Bone marrow (tissue), 2 donors: ENCODE results near the gene PLD6.

Experiments
- DNase-seq, 2 donors: peaks; one replicate each; lab custom pipeline; 2025; lab: John Stamatoyannopoulos, UW

PLD6 gene

DNA sequence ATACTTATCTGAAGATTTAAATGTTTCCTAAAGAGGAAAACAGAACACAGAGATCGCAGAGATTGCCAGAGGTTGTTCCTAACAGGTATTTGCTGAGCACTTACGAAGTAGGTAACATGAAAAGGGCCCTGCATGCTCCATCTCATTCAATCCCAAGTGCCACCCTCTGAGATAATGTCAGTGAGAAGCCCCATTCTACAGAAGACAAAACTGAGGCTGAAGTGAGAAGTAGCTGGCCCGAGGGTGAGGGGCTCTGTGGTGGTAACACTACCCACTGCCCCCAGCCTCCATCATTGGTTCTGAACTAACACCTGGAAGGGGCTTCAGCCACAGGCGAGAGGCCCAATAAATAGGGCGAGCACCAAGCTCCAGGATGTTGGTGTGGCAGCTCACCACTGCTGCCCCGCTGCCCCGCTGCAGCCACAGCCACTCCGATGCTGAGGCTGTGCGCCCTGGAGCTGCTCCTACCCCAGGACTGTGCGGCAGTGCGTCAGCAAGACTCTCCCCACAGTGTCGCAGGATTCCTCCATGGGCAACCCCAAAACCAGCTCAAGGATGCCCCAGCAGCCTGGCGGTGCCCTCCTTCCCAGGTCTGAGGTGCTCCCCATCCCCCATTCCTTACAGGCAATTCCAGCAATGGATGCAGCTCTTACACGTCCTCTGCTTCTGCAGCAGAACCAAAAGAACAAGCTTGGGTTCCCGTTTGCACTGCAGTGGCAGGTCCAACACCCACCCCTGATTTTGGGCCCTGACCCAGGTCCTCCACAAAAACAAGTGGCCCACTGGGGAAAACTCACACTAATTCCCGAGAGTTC is 20.5 kb upstream of the PLD6 start:
- DNase-seq, result no peak

- no peak for DNase-seq
These were observed 19.8 kb upstream of the PLD6 start for GRCh38 chr17:17225901-17226300.

- no peak for DNase-seq
These were observed 18.0 kb upstream of the PLD6 start for GRCh38 chr17:17224137-17224536.

- DNase-seq, result no peak
These were observed 17.6 kb upstream of the PLD6 start for GRCh38 chr17:17223736-17224135.

- no peak for DNase-seq
These were observed 15.2 kb upstream of the PLD6 start for GRCh38 chr17:17221329-17221728.

GRCh38 chr17:17220529-17220928 is 14.4 kb upstream of the PLD6 start:
- no peak for DNase-seq

DNA sequence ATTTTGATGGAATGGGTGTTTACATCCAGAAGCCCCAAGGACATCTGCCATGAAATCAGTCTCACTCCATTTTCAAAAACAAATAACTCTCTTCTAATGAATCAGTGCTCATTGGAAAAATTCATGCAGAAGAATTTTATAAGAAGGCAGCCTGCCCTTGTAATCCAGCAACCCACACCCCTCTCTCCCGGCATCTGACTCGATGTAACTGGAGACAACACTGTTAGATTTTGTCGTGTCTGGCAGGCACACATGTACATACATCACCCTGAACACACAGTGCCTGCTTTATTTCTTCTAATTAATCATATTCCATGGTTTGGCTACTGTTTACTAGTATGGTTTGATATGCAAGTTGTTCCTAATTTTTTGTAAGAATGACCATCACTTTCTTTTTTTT is 11.9 kb upstream of the PLD6 start:
- no peak for DNase-seq

GRCh38 chr17:17216776-17217175 is 10.6 kb upstream of the PLD6 start:
- no peak for DNase-seq

DNA sequence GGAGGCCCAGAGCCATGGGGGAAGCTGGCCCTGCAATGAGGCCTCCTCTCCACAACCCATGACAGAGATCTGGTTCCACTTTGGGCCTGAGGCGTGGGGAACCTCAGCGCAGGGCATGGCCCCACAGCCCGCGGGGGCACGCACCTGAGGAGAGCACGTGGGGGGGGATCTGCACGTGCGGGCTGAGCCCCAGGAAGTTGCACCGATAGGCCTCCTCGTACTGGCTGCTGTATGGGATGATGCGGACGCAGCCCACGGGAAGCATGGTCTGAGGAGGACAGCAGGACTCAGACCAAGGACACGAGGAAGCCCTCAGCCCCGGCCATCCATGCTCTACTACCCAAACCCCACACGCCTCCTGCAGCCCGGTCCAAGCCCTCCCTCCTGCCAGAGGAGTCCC is 10.1 kb upstream of the PLD6 start:
- no peak for DNase-seq

- no peak for DNase-seq
These were observed 9.4 kb upstream of the PLD6 start for GRCh38 chr17:17215575-17215974.

DNA sequence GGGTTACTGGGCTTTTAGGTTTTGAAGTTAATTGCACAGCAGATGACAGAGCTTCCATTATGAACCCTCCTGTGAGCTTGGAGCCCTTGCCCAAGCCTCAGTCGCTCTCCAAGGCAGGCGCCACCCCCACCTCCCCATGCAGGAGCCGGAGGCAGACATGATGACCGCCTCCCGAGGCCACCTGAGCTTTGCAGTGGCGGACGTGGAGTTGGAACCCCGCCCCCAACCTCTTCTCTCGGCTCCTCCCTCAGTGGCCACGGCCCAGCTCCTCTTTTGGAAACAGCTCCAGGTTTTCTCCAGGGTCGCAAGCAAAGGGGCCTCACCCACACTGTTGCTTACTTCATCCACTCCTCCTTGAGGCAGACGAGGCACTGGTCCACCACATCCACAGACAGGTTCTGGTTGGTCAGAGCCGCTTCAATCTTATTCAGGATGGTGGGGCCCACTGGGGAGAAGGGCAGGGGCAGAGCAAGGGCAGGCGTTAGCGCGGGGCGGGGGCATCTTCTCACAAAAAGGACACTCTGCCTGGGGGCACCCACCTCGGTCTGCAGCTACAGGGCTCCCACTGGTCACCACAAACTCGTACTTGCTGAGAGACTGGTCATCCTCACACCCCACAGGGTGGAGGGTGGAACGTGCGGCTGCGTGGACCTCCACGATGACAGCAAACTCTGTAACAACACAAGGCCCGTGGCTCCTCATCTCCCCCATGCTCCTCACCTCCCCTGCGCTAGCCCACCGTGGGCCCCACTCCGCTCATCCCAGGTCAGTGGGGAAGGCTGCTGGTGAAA is 8.7 kb upstream of the PLD6 start:
- no peak for DNase-seq

DNA sequence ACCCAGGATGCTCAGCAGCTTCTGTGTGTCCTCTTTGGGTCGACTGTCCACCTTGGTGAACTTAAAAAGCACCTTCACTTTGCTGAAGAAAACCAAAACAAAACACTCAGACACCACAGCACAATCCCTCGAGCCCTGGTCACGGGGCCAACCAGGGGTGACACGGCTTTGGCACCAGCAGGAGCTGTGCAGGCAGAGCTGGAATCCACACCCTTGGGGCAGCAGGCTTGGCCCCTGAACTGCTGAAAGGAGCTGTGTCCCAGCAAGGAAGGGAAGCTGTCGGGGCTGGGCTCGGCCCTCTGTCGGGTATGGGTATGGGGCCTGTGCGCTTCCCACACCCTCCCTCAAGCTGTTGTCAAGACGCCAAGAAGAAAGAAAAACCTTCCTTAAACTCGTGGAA is 7.6 kb upstream of the PLD6 start:
- DNase-seq, result no peak

GRCh38 chr17:17207998-17208397 is 1.9 kb upstream of the PLD6 start:
- DNase-seq, result no peak

- no peak for DNase-seq
These were observed 791 bp upstream of the PLD6 start for GRCh38 chr17:17206913-17207335.

DNA sequence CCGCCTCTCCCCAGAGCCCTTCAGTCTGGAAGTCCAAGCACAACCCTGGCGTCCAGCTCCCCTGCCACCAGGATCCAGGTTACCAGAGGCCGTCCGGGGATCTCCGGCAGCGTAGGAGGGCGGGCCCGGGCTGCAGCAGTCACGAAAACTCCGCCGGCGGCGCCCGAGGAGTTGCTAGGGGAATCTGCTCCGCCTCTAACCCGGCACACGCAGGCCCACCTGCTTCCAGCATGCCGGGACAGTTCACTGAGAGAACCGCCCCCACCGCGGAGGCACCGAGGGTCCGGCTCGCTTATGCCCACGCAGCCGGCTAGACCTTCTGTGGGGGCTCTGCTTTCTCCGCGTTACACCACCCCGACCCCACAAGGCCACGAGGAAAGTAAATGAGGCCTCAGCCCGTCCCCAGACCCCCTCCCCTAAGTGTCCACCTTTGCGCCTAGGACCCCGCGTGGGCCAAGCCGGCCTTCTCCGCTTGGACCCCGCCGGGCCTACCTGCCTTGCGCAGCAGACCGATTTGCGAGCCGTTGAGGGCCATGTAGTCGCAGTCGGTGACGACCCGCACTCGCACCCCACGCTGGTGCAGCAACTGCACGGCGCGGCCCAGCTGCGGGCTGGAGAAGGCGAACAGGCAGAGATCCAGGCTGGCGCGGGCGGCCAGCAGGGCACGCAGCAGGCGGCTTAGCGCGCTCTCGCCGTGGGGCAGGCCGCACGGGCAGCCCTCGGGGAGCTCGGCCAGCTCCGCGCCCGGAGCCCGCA is 587 bp downstream of the PLD6 start:
- DNase-seq, result no peak

DNA sequence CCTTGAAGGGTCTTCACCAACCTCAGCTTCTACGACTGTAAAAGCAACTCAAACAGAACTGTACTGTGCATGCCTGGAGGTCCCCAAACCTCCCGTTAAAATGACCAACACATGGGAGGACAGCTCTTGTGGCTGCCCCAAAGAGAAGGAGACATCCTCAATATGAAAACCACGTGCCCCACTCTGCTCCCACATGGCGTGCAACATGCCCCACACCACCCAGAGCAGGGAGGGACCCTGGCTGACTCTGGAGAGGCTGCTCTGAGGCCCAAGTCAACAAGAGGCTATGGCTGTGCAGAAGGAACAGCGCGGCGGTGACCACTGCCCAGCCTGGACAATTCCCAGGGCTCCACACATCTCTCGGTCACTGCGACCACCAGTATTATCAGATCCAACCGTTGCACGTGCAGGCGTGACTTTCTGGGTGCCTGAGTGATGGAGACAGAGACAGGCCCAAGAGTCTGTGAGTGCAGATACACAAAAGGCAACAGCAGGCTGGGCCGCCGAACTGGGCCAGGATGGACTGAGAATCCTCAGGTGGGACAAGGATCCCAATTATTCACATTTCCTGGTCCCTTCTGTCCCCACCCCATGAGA is 1.4 kb downstream of the PLD6 start:
- DNase-seq, result no peak

DNA sequence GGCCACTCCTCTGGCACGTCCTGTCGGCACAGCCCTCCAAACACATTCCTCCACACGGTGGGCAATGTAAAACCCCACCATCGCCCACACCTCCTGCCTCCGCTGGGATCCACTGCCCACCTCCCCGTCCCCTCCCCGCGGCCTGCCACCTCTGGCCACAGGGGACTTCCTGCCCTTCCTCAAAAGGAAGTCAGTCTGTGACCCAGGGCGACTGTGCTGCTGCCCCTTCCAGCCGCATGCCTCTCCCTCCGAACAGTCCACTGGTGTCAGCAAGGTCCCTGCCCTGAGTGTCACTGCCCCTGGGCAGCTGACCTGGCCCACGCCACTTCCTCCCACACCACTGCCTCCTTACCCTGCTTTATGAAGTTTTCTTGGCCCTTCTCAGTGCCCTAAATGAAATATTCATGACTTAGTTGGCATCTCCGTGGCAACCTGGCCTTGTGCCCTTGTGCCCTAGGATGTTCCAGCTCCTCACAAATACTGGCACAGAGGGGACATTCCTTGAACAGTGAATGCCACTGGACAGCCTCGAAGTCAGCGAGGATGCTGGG is 2.0 kb downstream of the PLD6 start:
- DNase-seq, result no peak

DNA sequence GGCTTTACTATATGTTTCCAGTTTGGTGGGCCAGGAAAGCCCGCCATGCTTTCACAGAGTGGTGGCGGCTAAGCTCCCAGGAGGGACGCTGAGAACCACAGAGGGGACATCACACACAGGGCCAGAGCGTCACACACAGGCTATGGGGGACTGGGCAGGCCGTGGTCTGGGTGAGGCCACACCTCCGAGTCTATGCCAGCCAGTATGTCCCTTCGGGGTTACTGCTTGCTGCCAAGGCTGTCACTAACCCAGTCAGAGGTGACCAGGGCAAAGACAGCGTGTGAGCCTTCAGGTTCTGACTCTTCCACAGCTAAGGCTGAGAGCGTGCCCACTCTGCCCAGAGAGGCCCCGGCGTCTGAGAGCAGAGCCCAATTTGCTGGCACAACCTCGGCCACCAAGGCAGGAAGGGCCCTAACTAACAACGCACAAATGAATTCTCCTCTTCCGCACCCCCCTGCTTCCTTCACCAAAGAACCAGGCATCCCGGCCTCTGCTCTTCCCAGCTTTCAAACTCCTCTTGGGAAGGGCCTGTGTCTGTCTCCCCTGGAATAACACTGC is 2.9 kb downstream of the PLD6 start:
- DNase-seq, result no peak

DNA sequence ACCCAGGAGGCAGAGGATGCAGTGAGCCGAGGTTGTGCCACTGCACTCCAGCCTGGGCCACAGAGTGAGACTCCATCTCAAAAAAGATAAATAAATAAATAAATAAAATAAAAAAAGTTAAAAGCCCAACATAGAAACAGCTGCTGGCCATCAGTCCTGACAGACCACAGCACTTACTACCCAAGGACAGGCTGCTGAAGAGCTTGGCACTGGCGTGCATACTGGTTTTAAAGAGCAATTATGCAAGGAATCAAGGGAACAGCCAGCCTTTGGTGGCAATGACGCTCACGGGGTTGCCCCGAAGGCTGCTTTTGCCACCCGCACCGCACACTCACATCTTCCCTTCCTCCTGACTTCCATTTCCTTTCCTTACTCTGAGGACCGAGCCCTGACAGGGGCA is 4.2 kb downstream of the PLD6 start:
- DNase-seq, result no peak

- no peak for DNase-seq
These were observed 4.9 kb downstream of the PLD6 start for GRCh38 chr17:17201271-17201670.

GRCh38 chr17:17200831-17201230 is 5.3 kb downstream of the PLD6 start:
- no peak for DNase-seq

GRCh38 chr17:17200311-17200710 is 5.8 kb downstream of the PLD6 start:
- no peak for DNase-seq
